CD4-positive, alpha-beta T cell (primary cell): ENCODE results near the gene CCL13. TPM values are rescaled to one million over a fixed set of nuclear protein-coding genes. Genes with fewer than 3 reads are reported as not detected.
A peak's percentile ranks its signal among the peaks of the same experiment; 100 is the strongest.

Experiments used
- ATAC-seq: fragments of 200-7000 bp; cut with Tn5 transposase; one replicate; pipeline ENCODE4 v1.10.0; 2022; ENCODE audit warnings: mild to moderate bottlenecking; ENCODE audit not compliant: poor library complexity
- CTCF ChIA-PET: fragments of 350-600 bp; sonication (Branson Sonifier 250); formaldehyde crosslinking; loops from one replicate; lab custom pipeline; 2021; ENCODE audit warnings: antibody characterized with exemption, inconsistent platforms; lab: Charles Lee
- POLR2A ChIA-PET: fragments of 350-600 bp; sonication (Branson Sonifier 250); formaldehyde crosslinking; loops from one replicate; lab custom pipeline; 2021; ENCODE audit warnings: antibody characterized with exemption, inconsistent platforms; lab: Charles Lee
- DNase-seq, 14 experiments: peaks; one replicate each; pipeline ENCODE4 v3.0.0-alpha.2; 2013 to 2020; ENCODE audit warnings: mixed read lengths in 2 of 14
- H3K27ac ChIP-seq, 2 donors: one replicate each; pipeline versions ENCODE4 v1.5.1 to v1.7.0; 2013; ENCODE audit warnings: low read length in 2 of 2, low read depth in 1 of 2, mild to moderate bottlenecking in 1 of 2
- H3K27me3 ChIP-seq, 2 experiments: 1 replicate in 1 of 2; 2 replicates in 1 of 2; pipeline versions ENCODE4 v1.6.1 to v1.7.0; 2013; ENCODE audit warnings: low read length in 2 of 2, control low read depth in 1 of 2, mild to moderate bottlenecking in 1 of 2, moderate library complexity in 1 of 2; ENCODE audit not compliant: insufficient read depth in 2 of 2, control insufficient read depth in 1 of 2
- H3K36me3 ChIP-seq: one replicate; pipeline ENCODE4 v1.6.1; 2013; ENCODE audit warnings: low read length, control low read depth; ENCODE audit not compliant: insufficient read depth
- H3K4me1 ChIP-seq: one replicate; pipeline ENCODE4 v1.6.1; 2013; ENCODE audit warnings: low read length, control low read depth; ENCODE audit not compliant: insufficient read depth
- H3K4me3 ChIP-seq: one replicate; pipeline ENCODE4 v1.5.1; 2013; ENCODE audit warnings: mild to moderate bottlenecking, low read length, moderate library complexity
- H3K9me3 ChIP-seq, 2 experiments: 1 replicate in 1 of 2; 2 replicates in 1 of 2; pipeline versions ENCODE4 v1.6.1 to v1.7.0; 2013; ENCODE audit warnings: low read length in 2 of 2, mild to moderate bottlenecking in 2 of 2, control low read depth in 1 of 2, moderate library complexity in 1 of 2; ENCODE audit not compliant: control insufficient read depth in 1 of 2, insufficient read depth in 1 of 2
- H3K27ac Mint-ChIP-seq: one replicate; pipeline ENCODE4 v1.8.0; 2020; ENCODE audit warnings: mixed read lengths
- H3K27me3 Mint-ChIP-seq: one replicate; pipeline ENCODE4 v1.8.0; 2021; ENCODE audit warnings: mixed read lengths
- H3K36me3 Mint-ChIP-seq: one replicate; pipeline ENCODE4 v1.8.0; 2021; ENCODE audit warnings: low read depth, mixed read lengths
- H3K4me1 Mint-ChIP-seq: one replicate; pipeline ENCODE4 v1.8.0; 2021; ENCODE audit warnings: low read depth, mixed read lengths
- H3K4me3 Mint-ChIP-seq: one replicate; pipeline ENCODE4 v1.8.0; 2020; ENCODE audit warnings: mild to moderate bottlenecking, mixed read lengths
- H3K9me3 Mint-ChIP-seq: one replicate; pipeline ENCODE4 v1.8.0; 2020; ENCODE audit warnings: mixed read lengths
- intact Hi-C, 2 experiments: fragments of 100-400 bp; cut with DNase I in 1 of 2; cut with micrococcal nuclease in 1 of 2; formaldehyde crosslinking; loops; one replicate each; pipeline versions ENCODE4 v1.15.1 to v1.9.0; 2023 to 2025; cut with DNase I, micrococcal nuclease
- total RNA-seq, 174 experiments: library from RNA in 2 of 174; stranded (reverse) in 2 of 174; gene quantifications; one replicate each; pipeline ENCODE4 v1.2.3 and lab custom pipeline; 2021 to 2026
- TF ChIP-seq, protein P1 (sequence below): fragments of 200-600 bp; IDR thresholded peaks from one replicate; pipeline ENCODE4 v1.8.0; 2022; ENCODE audit warnings: antibody characterized with exemption, mild to moderate bottlenecking

Gene CCL13
- total RNA-seq, 2 experiments from 2014 or later: not detected

GRCh38 chr17:34361478-34362061 is 5.3 kb downstream of the CCL13 start:
- CTCF ChIA-PET: interaction anchor here (1.0 to 1.5 kb wide), 2 partner anchors 159 to 161 kb away, joined by 4 to 5 read pairs; no protein-coding TSS in a partner anchor
- H3K27ac Mint-ChIP-seq: no peak overlapping the region
- no peaks in the 10 kb centered on the region for H3K4me1 ChIP-seq
- H3K27me3 ChIP-seq: no peaks in the 10 kb centered on the region
- intact Hi-C loops: loop anchor here (1.0 kb wide), 2 partner anchors 161 to 190 kb away; no protein-coding TSS in a partner anchor
- H3K4me3 Mint-ChIP-seq: no peak overlapping the region
- H3K36me3 ChIP-seq: no peaks in the 10 kb centered on the region
- no peaks in the 10 kb centered on the region for H3K36me3 Mint-ChIP-seq
- H3K9me3 Mint-ChIP-seq: no peaks in the 10 kb centered on the region
- peaks cover 5% of the 10 kb centered on the region for H3K27me3 Mint-ChIP-seq
- peak; percentile 7 to 76 (median 42) for DNase-seq
- no peak overlapping the region for H3K4me3 ChIP-seq
- no peak overlapping the region for H3K27ac ChIP-seq
- POLR2A ChIA-PET: no interaction called here
- TF ChIP-seq, protein P1, sequence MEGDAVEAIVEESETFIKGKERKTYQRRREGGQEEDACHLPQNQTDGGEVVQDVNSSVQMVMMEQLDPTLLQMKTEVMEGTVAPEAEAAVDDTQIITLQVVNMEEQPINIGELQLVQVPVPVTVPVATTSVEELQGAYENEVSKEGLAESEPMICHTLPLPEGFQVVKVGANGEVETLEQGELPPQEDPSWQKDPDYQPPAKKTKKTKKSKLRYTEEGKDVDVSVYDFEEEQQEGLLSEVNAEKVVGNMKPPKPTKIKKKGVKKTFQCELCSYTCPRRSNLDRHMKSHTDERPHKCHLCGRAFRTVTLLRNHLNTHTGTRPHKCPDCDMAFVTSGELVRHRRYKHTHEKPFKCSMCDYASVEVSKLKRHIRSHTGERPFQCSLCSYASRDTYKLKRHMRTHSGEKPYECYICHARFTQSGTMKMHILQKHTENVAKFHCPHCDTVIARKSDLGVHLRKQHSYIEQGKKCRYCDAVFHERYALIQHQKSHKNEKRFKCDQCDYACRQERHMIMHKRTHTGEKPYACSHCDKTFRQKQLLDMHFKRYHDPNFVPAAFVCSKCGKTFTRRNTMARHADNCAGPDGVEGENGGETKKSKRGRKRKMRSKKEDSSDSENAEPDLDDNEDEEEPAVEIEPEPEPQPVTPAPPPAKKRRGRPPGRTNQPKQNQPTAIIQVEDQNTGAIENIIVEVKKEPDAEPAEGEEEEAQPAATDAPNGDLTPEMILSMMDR: peak; percentile 66
- H3K4me1 Mint-ChIP-seq: peaks cover 9% of the 10 kb centered on the region
- peak; percentile 71 for ATAC-seq
- H3K9me3 ChIP-seq: no peaks in the 10 kb centered on the region

DNA sequence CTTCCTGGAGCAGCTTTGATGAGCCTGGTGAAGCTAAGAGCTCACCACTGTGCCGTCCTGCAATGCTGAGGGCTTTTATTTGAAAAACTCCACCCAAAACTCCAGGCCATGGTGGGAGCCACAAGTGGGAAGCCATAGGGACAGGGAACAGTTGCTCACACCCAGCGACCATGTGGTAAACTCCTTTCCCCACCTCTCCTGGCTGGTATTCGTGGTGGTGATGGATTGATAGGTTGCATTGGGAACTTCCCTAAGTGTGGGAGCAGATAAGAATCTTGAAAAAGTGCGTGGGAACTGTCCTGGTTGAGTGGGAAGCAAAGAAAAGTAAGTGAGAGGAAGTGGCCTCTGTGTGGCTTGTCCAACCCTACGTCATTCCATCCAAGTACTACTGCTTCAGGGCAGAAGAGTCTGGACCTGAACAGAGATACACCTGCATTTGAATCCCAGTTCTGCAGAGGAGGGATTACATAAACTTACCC is 6.9 kb downstream of the CCL13 start, which contains the start of gene CCL1:
TSS of gene CCL1 (minus strand) at position 51 of the 479 bp plus-strand sequence. CDS start 72 bp downstream, outside the sequence.
- Mint-ChIP-seq H3K4me3 (no peak within 1 kb of the TSS), H3K27ac (no peak within 1 kb of the TSS), H3K27me3 (peaks cover 5% of the 10 kb centered on the region), H3K9me3 (no peaks in the 10 kb centered on the region), H3K36me3 (no peaks in the 10 kb centered on the region), H3K4me1 (peaks cover 9% of the 10 kb centered on the region)
- ChIA-PET CTCF (no interaction called here), POLR2A (no interaction called here)
- no peak for ATAC-seq
- H3K36me3 ChIP-seq: no peaks in the 10 kb centered on the region
- no peak for DNase-seq
- TF ChIP-seq, protein P1: no peak
- no peak within 1 kb of the TSS for H3K4me3 ChIP-seq
- no peaks in the 10 kb centered on the region for H3K27me3 ChIP-seq
- intact Hi-C loops: no loop called here
- H3K9me3 ChIP-seq: no peaks in the 10 kb centered on the region
- no peak within 1 kb of the TSS for H3K27ac ChIP-seq
- H3K4me1 ChIP-seq: no peaks in the 10 kb centered on the region

DNA sequence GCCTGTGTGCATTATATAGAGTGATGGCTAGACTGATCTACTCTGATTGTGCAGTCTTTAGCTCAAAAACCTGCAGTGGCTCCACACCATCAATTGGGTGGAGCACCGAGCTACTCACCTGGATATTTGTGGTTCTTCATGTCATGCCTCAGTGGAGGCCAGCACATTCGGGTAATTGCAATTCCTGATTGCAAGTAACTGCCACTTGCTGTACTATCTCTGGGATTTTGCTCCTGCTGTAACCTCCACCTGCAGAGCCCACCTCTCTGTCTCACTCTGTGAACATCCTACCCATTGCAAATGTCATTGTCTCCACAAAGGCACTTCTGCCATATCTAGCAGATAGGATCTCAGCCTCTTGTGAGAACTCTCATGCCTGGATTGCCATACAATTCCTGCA is 8.5 kb downstream of the CCL13 start:
- ATAC-seq: no peak
- peaks cover 9% of the 10 kb centered on the region for H3K4me1 Mint-ChIP-seq

More for the DNA sequence above, 8.5 kb downstream of the CCL13 start:
- ChIA-PET CTCF (no interaction called here), POLR2A (no interaction called here)
- H3K27ac Mint-ChIP-seq: no peak overlapping the region
- H3K4me3 Mint-ChIP-seq: no peak overlapping the region
- intact Hi-C loops: no loop called here
- H3K27me3 ChIP-seq: no peaks in the 10 kb centered on the region
- no peaks in the 10 kb centered on the region for H3K9me3 ChIP-seq
- no peak for DNase-seq
- no peaks in the 10 kb centered on the region for H3K9me3 Mint-ChIP-seq
- no peaks in the 10 kb centered on the region for H3K36me3 Mint-ChIP-seq
- no peaks in the 10 kb centered on the region for H3K4me1 ChIP-seq
- TF ChIP-seq, protein P1: no peak
- H3K4me3 ChIP-seq: no peak overlapping the region
- H3K27ac ChIP-seq: no peak overlapping the region
- H3K27me3 Mint-ChIP-seq: peaks cover 5% of the 10 kb centered on the region
- H3K36me3 ChIP-seq: no peaks in the 10 kb centered on the region
